Nephron (organoid): ENCODE measurements around the gene GPR162.

ENCODE experiments used
- H3K27ac Mint-ChIP-seq, 3 experiments: 2 replicates each; pipeline ENCODE4 v1.8.0; 2020; ENCODE audit warnings: mixed read lengths in 3 of 3, mild to moderate bottlenecking in 2 of 3, moderate library complexity in 1 of 3
- H3K27me3 Mint-ChIP-seq: 2 replicates; pipeline ENCODE4 v1.8.0; 2021; ENCODE audit warnings: low read depth, mild to moderate bottlenecking, moderate library complexity, mixed read lengths
- H3K36me3 Mint-ChIP-seq: 2 replicates; pipeline ENCODE4 v1.8.0; 2020; ENCODE audit warnings: low read depth, mixed read lengths
- H3K4me1 Mint-ChIP-seq: 2 replicates; pipeline ENCODE4 v1.8.0; 2020; ENCODE audit warnings: mixed read lengths
- H3K4me3 Mint-ChIP-seq, 3 experiments: 2 replicates each; pipeline ENCODE4 v1.8.0; 2020; ENCODE audit warnings: mild to moderate bottlenecking in 3 of 3, mixed read lengths in 3 of 3, moderate library complexity in 2 of 3
- H3K9me3 Mint-ChIP-seq: 2 replicates; pipeline ENCODE4 v1.8.0; 2020; ENCODE audit warnings: mixed read lengths
- TF ChIP-seq, protein P1 (sequence below), 3 experiments: fragments of 200-600 bp; sonication (generic); IDR thresholded peaks; one replicate each; pipeline ENCODE4 v1.5.0; 2021; ENCODE audit warnings: antibody characterized with exemption in 3 of 3; ENCODE audit not compliant: unreplicated experiment in 3 of 3

Gene GPR162

DNA sequence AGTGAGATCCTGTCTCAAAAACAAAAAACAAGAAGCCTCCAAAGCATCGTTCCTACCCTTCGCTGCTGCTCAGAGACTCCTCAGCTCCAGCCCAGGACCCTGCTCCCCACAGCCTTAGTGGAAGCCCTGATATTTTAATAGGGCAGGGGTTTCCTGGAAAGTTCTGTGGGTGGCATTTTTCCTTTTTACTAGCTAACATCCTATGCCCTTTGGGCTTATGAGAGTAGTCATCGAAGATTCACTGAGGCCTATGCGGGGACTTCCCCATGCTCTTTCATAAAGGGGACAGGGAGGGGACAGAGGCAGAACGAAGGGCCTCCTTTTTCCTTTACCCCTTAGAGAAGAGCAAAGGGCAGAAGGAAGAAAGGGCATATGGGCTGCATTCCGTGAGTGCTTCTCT is 41.0 kb upstream of the GPR162 start:
- Mint-ChIP-seq H3K27me3 (peaks cover 7% of the 10 kb centered on the region), H3K4me1 (peaks cover 26% of the 10 kb centered on the region), H3K27ac (peak overlapping the region in 1 of 3 experiments; percentile 16), H3K4me3 (no peak overlapping the region), H3K36me3 (peaks cover 11% of the 10 kb centered on the region), H3K9me3 (no peaks in the 10 kb centered on the region)
- TF ChIP-seq, protein P1, sequence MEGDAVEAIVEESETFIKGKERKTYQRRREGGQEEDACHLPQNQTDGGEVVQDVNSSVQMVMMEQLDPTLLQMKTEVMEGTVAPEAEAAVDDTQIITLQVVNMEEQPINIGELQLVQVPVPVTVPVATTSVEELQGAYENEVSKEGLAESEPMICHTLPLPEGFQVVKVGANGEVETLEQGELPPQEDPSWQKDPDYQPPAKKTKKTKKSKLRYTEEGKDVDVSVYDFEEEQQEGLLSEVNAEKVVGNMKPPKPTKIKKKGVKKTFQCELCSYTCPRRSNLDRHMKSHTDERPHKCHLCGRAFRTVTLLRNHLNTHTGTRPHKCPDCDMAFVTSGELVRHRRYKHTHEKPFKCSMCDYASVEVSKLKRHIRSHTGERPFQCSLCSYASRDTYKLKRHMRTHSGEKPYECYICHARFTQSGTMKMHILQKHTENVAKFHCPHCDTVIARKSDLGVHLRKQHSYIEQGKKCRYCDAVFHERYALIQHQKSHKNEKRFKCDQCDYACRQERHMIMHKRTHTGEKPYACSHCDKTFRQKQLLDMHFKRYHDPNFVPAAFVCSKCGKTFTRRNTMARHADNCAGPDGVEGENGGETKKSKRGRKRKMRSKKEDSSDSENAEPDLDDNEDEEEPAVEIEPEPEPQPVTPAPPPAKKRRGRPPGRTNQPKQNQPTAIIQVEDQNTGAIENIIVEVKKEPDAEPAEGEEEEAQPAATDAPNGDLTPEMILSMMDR (IDR thresholded peaks at IDR 0.05; ENCODE audit: unreplicated experiment in 3 of 3): no peak

DNA sequence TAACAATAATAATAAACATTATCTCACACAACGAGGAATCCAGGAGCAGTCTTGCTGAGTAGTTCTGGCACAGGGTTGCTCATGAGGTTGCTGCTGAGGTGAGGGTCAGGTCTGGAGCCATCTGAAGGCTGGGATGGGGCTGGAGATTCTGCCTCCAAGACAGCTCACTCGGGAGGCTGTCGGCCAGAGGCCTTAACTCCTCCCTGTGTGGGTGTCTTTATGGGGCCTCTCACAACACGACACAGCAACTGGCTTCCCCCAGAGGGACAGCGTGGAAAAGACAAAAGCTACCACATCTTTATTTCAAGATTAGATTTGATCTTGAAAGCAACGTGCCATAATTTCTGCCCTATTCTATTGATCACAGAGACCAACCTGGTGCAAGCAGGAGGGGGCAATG is 39.5 kb upstream of the GPR162 start:
- TF ChIP-seq, protein P1 (IDR thresholded peaks at IDR 0.05; ENCODE audit: unreplicated experiment in 3 of 3): no peak
- Mint-ChIP-seq H3K27ac (peak overlapping the region; percentile 56 to 70 (median 62)), H3K9me3 (no peaks in the 10 kb centered on the region), H3K36me3 (no peaks in the 10 kb centered on the region), H3K27me3 (peaks cover 3% of the 10 kb centered on the region), H3K4me1 (peaks cover 33% of the 10 kb centered on the region), H3K4me3 (no peak overlapping the region)

DNA sequence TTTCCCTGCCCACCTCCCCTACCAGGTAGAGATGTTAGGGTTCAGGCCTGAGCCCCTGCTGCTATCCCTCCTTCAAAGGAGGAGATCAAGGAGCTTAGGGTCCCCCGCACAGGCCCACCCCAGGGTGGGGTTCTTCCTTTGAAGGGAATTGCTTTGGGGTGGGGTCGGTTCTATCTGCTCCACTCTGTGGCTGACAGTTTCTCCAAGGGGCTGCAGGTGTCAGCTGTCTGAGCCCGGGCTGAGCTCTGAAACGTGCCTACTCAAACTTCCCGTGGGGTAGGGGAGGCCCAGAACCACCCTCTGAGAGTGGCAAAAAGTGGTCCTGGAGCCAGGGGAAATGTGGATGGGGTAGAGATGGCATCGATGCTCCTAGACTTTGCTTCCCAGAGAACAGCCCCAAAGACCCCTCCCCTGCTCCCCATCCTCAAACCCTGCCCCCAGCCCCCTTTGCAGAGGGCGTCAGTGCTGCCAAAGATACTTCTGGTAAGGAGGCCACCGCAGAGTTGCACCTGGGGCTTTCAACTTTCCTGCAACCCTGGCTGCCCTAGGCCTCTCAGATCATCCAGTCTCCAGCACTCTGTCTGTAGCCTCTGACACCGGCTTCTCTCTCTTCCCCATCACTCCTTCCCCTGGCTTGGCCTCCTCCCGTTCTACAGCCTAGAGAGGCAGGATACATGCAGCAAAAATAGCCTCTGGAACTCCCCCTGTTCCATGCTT is 38.6 kb upstream of the GPR162 start:
- TF ChIP-seq, protein P1 (IDR thresholded peaks at IDR 0.05; ENCODE audit: unreplicated experiment in 3 of 3): no peak
- Mint-ChIP-seq H3K27me3 (peaks cover 3% of the 10 kb centered on the region), H3K27ac (peak overlapping the region in 2 of 3 experiments; percentile 46 to 56), H3K4me3 (no peak overlapping the region), H3K36me3 (no peaks in the 10 kb centered on the region), H3K9me3 (no peaks in the 10 kb centered on the region), H3K4me1 (peaks cover 31% of the 10 kb centered on the region)

DNA sequence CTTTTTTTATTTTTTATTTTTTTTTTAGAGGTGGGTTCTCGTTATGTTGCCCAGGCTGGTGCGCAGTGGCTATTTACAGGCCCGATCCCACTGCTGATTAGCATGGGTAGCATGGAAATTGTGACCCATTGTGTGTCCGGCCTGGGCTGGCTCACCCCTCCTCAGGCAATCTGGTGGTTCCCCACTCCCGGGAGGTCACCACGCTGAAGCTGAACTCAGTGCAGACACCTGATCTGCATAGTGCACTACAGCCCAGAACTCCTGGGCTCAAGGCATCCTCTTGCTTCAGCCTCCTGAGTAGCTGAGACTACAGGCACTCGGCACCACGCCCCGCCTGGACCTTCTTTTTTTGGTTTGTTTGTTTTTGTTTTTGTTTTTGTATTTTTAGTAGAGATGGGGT is 37.8 kb upstream of the GPR162 start:
- Mint-ChIP-seq H3K4me1 (peaks cover 23% of the 10 kb centered on the region), H3K36me3 (no peaks in the 10 kb centered on the region), H3K27ac (peak overlapping the region in 1 of 3 experiments; percentile 46), H3K4me3 (no peak overlapping the region), H3K9me3 (no peaks in the 10 kb centered on the region), H3K27me3 (peaks cover 3% of the 10 kb centered on the region)
- TF ChIP-seq, protein P1 (IDR thresholded peaks at IDR 0.05; ENCODE audit: unreplicated experiment in 3 of 3): no peak

DNA sequence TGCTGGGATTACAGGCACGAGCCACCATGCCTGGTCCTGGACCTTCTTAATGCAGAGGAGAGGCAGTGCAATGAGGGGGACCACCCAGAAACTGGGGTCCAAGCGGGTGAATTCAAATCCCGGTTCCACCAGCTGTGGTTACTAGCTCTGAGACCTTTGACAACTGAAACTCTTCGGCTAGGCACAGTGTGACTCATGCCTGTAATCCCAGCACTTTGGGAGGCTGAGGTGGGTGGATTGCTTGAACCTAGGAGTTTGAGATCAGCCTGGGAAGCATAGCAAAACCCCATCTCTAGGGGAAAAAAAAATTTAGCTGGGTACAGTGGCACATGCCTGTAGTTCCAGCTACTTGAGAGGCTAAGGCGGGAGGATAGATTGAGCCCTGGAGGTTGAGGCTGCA is 37.3 kb upstream of the GPR162 start:
- Mint-ChIP-seq H3K27me3 (peaks cover 3% of the 10 kb centered on the region), H3K36me3 (no peaks in the 10 kb centered on the region), H3K27ac (no peak overlapping the region), H3K4me3 (no peak overlapping the region), H3K9me3 (no peaks in the 10 kb centered on the region), H3K4me1 (peaks cover 18% of the 10 kb centered on the region)
- TF ChIP-seq, protein P1 (IDR thresholded peaks at IDR 0.05; ENCODE audit: unreplicated experiment in 3 of 3): no peak

DNA sequence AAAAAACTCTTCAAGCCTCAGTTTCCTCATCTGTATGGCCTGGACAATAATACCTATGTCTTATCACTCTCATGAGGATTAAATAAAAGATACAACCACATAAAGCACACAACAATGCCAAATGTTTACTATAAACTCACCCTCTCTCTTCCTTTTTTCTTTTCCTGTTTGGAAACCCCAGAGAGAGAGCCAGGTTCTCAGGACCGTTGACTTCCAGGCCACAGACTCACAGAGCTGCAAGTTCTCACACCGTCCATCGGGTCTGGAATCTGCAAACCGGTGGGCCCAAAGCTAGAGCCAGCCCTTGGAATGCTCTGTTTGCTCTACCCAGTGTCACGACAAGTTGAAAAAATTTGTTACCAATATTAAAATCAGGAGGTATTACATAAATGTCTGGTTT is 36.9 kb upstream of the GPR162 start:
- Mint-ChIP-seq H3K36me3 (no peaks in the 10 kb centered on the region), H3K9me3 (no peaks in the 10 kb centered on the region), H3K27me3 (peaks cover 3% of the 10 kb centered on the region), H3K27ac (no peak overlapping the region), H3K4me3 (no peak overlapping the region), H3K4me1 (peaks cover 13% of the 10 kb centered on the region)
- TF ChIP-seq, protein P1 (IDR thresholded peaks at IDR 0.05; ENCODE audit: unreplicated experiment in 3 of 3): no peak
